Esophagus muscularis mucosa (tissue), 4 donors: ENCODE results near the gene AGPAT4.

Experiments used
- CTCF ChIP-seq, 3 experiments: fragments of 200-600 bp in 2 of 3; fragments of 450-650 bp in 1 of 3; sonication (generic) in 2 of 3; IDR thresholded peaks; one replicate each; pipeline ENCODE4 v1.5.1; 2017 to 2019; ENCODE audit warnings: antibody characterized with exemption in 3 of 3, mild to moderate bottlenecking in 2 of 3, moderate library complexity in 1 of 3
- EP300 ChIP-seq: sonication (generic); formaldehyde crosslinking; IDR thresholded peaks from one replicate; pipeline ENCODE4 v1.6.1; 2017; ENCODE audit warnings: antibody characterized with exemption
- POLR2A ChIP-seq: fragments of 450-650 bp; IDR thresholded peaks from one replicate; pipeline ENCODE4 v1.6.1; 2017; ENCODE audit warnings: antibody characterized with exemption, moderate library complexity, mild to moderate bottlenecking, low read depth
- POLR2AphosphoS5 ChIP-seq, 2 donors: sonication (generic); formaldehyde crosslinking; IDR thresholded peaks; one replicate each; pipeline ENCODE4 v1.6.1; 2017; ENCODE audit warnings: antibody characterized with exemption in 2 of 2

GRCh38 chr6:161135695-161136591 lies 137.9 kb downstream of the AGPAT4 start:
- TF ChIP-seq CTCF (IDR thresholded peaks at IDR 0.05) (no peak), POLR2AphosphoS5 (IDR thresholded peaks at IDR 0.05) (no peak), EP300 (no peak), POLR2A (no peak)
